ENCODE results near the gene PFN1.
"Not testable (repeated sequence)": the region's sequence is repeated elsewhere in the genome, so short reads cannot be mapped to it uniquely, and the experiment has no call there.

The PFN1 gene

DNA sequence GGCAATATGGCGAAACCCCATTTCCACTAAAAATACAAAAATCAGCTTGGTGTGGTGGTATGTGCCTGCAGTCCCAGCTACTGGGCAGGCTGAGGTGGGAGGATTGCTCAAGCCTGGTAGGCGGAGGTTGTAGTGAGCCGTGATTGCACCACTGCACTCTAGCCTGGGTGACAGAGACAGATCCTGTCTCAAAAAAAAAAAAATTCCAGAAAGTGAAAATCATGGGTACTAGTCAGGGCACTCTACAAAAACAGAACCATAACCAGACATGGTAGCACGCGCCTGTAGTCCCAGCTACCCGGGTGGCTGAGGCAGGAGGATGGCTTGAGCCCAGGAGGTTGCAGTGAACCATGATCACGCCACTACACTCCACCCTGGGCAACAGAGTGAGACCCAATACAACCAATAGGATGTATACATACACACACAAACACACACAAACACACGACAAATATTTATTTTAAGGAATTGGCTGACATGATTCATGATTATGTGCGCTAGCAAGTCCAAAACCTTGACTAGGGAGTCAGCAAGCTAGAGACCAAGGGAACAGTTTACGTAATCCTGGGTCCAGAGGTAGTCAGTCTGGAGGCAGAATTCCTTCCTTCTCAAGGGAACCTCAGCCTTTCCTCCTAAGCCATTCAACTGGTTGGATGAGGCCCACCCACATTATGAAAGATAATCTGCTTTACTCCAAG is 27.8 kb downstream of the PFN1 start:
- DNase-seq: no peak

DNA sequence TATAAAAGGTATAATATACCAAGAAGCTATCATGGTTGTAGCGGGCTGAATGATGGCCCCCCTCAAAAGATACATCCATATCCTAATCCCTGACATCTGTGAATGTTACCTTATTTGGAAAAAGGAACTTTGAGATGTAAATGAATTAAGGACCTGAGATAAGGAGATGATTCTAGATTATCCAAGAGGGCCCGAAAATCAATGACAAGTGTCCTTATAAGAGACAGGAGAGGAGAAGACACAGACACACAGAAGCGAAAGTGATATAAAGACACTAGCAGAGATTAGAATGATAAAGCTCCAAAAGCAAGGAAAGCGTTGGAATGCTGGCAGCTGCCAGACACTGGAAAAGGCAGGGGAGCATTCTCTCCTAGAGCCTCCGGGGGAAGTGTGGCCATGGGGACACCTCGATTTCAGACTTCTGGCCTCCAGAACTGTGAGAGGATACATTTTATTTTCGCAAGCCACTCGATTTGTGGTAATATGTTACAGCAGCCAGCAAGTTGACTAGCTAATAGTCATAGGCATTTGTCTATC is 28.8 kb downstream of the PFN1 start:
- no peak for DNase-seq

DNA sequence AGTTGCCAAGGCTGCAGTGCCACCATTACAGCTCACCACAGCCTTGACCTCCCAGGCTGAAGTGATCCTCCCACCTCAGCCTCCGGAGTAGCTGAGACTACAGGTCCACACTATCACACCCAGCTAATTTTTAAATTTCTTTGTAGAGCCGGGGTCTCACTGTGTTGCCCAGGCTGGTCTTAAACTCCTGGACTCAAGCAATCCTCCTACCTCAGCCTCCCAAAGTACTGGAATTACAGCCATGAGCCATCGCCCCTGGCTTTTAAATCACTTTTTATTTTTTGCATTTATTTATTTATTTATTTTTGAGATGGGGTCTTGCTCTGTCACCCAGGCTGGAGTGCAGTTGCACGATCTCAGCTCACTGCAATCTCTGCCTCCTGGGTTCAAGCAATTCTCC is 33.8 kb downstream of the PFN1 start:
- not testable (repeated sequence) for DNase-seq

DNA sequence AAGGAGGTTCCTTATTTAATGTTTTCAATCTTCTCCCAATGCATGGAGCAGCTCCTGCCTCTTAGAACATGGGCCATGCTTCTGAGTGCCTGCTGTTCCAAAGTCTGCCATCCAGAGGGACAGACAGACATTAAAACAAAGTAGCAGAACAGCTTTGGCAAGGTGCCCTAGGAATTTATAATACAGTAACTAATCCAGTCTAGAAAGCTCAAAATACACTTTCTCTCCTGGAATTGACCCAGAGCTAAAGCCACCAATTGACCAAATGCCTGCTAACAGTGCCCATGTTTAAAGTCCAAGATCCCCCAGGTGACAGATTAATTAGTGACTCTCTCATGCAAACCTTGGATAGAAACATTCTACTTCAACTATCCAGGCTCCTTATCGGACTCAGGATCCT is 34.3 kb downstream of the PFN1 start:
- no peak for DNase-seq

DNA sequence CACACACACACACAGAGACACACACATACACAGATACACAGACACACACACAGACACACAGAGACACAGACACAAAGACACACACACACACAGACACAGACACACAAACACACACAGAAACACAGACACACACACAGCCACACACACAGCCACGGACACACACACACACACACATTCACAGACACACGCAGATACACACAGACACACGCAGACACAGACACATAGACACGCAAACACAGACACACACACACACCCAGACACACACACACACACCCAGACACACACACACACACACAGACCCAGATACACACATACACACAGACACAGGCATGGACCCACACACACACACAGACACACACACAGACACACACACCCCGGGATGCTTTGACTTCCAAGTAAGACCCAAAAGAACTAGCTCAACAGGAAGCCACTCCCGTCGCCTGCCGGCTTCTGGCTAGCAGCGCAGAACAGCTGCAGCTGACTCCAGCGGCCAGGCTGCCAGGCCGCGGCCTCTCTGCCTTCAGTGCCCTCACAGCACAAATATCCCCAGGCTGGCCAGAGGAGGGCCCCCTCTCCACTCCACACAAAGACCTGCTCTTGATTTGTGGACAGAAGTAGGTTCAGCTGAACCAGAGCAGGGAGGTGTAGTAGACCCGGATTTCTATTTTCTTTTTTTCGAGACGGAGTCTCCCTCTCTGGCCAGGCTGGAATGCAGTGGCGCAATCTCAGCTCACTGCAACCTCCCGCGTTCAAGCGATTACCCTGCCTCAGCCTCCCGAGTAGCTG is 39.4 kb downstream of the PFN1 start:
- peak; percentile 44 for DNase-seq

DNA sequence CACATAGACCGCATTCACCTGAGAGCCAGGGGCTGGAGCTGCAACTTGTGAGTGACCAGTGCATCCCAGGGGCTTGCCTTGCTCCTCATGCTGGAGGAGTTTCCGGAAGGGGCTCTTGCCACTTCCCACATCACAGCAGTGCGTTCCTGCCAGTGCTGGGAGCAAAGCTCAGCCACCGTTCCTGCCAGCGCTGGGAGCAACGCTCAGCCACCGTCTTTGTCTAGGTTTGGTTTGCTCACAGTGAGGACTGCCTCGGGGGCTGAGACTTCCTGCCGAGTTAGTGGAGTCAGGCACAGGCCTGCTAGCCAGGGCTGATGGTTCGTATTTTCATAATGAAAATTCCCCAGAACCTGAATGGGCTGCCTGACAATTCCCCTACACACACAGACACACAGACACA is 40.0 kb downstream of the PFN1 start:
- no peak for DNase-seq

DNA sequence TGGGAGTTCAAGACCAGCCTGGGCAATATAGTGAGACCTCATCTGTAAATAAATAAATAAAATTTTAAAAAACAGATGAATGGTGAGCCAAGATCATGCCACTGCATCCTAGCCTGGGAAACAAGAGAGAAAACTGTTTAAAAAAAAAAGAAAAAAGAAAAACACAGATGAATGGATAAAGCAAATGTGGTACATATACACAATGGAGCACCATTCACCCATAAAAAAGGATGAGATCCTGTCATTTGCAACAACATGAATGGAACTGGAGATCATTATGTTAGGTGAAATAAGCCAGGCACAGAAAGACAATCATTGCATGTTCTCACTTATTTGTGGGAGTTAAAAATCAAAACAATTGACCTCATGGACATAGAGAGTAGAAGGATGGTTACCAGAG is 41.7 kb downstream of the PFN1 start:
- not testable (repeated sequence) for DNase-seq

DNA sequence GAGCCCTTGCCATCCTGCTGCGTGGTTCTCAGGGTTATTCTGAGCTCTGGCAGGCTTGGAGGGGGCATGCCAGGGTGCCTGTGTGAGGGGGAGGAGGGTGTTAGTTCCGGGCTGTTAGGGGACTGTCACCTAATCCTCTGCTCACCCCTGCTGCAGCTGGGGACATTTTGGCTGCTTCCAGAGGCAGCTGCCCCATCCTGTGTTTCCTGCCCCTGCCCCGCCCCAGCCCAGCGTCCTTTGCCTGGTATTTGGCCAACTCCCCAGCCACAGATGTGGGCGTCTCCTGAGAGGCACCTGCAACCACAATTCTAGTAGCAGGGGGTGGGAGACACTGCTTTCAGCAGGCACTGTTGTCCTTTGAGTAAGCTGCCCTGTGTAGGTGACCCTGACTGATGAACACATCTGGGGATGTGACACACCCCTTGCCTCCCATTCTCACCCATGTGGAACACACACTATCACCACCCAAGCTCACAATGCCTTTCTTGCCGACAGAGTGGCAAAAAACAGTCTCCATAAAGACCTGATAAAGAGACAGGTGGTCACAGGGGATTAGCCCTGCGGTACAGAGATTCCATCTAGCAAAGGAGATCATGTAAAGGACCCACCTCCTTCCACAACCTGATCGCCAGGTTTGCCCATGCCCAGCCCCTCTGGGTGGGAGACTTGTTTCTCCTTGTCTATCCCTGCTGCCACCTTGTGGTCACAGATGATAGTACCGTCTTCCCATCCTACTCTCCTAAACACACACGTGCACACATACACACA is 45.1 kb downstream of the PFN1 start, which contains the start of gene CHRNE:
Gene CHRNE, minus strand, starts transcription at position 48 of the 768 bp plus-strand sequence. Its CDS starts 35 bp downstream, at position 13.
- DNase-seq: peak; percentile 73

DNA sequence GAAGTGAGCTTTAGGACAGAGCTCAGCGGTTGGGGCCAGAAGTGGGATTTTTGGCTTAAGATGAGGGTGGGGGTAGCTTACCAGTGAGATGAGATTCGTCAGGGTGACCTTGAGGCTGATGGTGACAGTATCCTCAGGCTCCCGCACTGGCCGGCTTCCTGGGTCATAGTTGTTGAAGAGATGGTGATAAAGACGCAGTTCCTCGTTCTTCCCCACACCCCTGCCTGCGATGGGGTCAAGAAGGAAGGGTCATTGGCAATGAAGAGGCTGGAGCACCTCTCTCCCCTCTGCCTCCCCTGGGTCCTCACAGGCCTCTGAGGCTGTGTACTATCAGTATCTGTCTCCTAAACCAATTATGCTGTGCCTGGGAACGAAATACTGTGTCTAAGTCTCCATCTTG is 45.8 kb downstream of the PFN1 start:
- no peak for DNase-seq

DNA sequence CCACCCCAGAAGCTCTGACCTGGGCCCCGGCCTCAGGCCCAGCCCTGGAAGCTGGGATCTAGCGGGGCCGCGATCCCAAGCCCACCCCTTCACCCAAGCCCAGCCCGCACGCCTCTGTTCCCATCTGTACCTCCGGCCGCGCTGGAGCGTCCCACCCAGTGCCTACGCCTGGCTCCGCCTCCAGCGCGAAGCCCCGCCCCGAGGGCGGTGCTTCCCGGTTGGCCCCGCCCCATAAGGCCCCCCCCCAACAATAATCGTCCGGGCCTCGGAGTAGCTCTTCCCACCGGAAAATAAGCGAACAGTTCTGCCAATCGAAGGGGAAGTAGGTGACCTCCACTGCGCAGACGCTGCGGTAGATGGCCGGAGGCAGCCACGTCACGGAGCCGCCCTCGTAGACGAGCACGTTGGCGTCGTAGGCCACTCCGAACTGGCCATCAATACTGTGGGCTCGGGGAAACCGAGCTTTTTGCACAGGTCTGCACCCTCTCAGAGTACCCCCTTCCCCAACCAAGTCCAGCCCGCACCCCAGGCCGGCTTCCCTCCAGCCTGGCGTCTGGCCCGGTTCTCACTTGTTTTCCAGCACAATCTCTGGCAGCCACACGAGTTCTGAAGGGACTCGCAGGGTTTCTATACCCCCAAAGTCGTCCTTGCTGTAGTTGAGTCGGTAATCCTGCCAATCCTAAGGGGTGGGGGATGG is 46.5 kb downstream of the PFN1 start:
- DNase-seq: no peak

DNA sequence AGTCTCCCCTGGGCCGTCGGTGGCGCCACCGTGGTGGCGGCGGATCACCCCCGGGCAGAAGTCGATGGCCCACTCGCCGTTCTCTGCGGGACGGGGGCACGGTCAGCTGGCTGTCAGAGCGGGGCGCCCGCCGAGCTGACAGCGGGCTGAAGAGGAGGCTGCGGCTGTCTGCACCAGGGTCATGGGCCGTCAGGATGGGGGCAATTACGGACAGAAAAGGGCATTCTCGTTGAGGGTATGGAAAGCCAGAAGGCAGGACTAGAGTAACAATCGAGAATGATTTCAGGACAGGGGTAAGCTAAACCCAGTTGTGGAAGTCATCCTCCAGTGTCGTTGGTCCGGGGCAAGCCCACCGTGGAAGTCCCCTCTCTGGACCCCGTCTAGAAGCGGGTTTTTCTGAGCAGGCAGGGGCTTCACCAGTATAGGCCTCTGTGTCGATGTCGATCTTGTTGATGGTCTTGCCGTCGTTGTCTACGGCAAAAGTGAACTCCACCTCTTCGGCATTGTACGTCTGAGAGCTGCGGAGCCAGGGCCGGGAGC is 47.2 kb downstream of the PFN1 start:
- no peak for DNase-seq

DNA sequence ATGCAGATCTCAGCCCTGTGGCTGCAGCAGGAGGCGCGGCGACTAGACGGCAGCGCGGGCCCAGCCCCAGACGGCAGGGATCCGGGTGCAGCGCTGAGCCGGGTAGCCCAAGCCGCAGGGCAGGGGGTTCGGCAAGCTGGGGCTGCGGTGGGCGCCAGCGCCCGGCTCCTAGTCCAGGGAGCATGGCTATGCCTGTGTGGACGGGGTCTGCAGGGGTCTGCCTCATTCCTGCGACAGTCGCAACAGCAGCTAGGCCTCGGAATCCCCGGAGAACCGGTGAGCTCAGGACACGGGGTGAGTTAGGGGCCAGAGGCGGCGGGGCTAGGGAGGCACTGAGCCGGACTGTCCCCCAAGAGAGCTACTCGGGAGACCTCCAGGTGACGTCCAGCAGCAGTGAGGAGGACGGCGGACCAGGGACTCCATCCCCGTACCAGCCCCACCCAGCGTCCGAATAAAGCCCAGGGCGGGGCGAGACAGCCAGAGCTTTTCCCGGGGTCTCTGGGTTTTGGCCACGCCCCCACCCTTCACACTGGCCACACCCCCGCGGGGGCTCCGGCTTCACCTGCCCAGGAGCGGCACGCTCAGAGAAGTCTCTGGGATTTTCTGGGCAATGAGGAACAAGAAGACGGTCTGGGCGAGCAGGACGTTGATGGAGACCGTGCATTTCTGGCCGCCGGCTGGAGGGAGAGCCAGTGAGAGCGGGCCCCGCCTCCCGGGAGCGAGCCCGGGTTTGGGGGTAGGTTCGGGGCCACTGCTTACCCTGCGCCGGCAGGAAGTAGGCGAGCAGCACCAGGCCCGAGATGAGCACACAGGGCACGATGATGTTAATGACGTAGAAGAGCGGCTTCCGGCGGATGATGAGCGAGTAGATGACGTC is 47.9 kb downstream of the PFN1 start:
- DNase-seq: peak; percentile 58

DNA sequence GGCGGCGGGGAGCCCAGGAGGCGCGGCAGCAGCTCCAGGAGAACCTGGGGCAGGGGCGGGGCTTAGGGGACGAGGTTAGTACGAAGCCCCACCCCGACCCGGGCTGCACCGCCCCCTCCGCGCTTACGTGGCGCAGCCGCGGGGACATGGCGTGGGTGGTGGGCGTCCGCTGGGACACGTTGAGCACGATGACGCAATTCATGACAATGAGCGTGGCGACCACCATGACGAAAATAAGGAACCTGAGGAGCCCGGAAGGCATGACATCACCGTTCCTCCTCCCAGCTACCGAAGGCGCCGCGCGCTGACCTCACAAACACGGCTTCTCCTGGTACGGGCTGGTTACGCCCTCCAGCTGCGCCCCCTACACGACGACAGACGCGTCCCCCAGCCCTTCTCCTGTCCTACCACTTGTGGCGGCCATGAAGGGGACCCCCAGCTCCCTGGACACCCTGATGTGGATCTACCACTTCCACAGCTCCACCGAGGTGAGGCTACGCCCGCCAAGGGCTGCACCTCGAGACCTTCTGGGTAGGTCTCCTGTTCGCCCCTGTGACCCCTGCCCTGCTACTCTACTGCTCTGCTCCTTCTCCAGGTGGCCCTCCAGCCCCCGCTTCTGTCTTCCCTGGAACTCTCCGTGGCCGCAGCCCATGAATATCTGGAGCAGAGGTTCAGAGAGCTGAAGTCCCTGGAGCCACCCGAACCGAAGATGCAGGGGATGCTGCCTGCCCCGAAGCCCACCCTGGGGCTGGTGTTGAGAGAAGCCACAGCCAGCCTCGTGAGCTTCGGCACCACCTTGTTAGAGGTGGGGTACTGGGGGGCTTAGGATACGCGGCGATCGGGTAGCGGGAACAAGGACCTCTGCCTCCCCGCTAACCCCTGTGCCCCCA is 48.7 kb downstream of the PFN1 start, which contains the start of gene C17orf107:
Gene C17orf107, plus strand, starts transcription at position 196 of the 890 bp plus-strand sequence. Its CDS starts 227 bp downstream, at position 423.
- DNase-seq: peak; percentile 93

DNA sequence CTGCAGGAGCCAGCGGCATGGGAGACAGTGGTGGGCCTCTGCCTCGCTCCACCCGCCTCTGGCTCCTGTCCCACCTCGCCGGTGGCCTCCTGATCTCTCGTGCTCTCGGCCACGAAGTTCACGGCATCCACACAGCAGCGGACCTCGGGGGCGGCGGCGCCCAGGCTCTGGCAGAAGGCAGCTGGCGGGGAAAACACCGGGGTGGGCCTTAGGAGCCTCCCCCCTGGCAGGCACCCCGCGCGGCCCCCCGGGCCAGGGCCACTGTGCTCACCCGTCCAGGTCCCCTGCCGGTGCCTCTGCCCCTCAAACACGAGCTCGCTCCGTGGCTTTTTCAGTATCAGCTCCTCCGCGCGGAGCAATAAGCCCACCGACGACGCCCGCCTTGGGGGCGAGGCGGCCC is 49.4 kb downstream of the PFN1 start:
- no peak for DNase-seq

DNA sequence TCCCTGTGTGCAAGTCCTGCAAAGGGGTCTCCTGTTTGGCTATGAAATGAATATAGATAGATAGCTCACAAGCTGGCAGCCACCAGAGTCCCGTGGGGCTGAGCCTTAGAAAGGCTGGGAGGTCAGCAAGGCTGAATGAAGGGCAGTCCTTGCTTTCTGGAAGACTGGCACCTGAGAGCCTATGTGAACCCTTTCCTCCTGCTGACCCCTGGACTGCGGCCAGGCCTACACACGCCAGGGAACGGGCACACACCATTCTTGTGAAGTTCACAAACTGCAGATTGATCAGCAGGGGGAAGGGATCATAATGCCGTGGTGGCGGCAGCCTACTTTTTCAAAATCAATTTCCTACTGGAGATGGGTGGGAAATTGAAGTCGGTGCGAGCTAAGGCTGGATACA is 50.0 kb downstream of the PFN1 start:
- no peak for DNase-seq

DNA sequence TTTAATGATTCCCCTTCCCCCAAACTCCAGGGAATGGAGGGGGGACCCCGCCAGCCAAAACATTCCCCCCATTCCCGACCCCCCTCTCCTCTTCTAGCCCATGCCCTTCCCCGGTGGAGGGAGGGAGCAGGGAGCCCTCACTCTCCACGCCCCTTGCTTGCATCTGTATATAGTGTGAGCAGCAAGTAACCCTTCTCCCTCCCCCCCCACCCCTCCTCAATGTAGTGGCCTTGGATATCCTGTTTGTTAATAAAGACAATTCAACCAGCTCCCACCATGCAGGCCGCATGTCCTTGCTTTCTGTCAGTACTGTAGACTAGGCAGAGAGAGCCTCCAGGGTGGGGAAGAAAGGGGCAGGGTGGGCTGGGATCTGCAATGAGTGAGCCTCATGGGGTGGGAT is 50.5 kb downstream of the PFN1 start:
- DNase-seq: no peak

DNA sequence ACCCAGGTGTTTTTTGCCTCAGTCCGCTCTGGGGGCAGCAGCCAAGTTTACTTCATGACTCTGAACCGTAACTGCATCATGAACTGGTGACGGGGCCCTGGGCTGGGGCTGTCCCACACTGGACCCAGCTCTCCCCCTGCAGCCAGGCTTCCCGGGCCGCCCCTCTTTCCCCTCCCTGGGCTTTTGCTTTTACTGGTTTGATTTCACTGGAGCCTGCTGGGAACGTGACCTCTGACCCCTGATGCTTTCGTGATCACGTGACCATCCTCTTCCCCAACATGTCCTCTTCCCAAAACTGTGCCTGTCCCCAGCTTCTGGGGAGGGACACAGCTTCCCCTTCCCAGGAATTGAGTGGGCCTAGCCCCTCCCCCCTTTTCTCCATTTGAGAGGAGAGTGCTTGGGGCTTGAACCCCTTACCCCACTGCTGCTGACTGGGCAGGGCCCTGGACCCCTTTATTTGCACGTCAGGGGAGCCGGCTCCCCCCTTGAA is 51.1 kb downstream of the PFN1 start:
- no peak for DNase-seq

DNA sequence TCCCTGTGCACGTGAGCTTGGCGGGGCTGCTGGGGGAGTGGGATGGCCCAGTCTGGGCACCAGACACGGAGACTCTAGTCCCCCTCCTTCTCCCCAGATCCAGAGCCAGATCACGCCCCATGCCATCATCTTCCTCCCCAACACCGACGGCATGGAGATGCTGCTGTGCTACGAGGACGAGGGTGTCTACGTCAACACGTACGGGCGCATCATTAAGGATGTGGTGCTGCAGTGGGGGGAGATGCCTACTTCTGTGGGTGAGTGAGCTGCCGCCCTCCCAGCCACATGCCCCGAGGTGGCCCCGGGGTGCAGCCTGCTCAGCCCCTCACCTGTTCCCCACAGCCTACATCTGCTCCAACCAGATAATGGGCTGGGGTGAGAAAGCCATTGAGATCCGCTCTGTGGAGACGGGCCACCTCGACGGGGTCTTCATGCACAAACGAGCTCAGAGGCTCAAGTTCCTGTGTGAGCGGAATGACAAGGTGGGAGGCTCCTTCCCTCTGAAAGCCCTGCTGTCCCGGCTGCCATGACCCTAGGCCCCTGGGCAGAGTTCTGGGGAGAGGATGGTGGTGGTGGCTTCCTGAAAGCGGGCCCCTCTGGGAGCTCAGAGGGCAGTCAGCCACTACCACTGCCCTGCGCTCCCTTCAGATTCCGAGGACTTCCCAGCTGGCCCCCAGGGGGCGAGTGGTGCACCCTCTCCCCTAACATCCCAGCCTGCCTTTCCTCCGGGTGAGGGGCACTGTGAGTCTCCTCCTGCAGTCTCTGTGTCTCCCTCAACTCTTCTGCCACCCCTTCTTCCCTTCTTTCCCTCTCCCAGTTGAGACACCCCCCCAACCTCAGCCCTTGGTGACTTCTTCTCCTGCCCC is 51.8 kb downstream of the PFN1 start:
- no peak for DNase-seq

Measured in effector CD4-positive, alpha-beta T cell (primary cell).